Measurements from ENCODE around the gene R3HDM4. TPM values are rescaled to one million over a fixed set of nuclear protein-coding genes. Genes with fewer than 3 reads are reported as not detected.
"Not testable (repeated sequence)": the region's sequence is repeated elsewhere in the genome, so short reads cannot be mapped to it uniquely, and the experiment has no call there.

R3HDM4 gene
- total and polyA plus RNA-seq, 11 donors: 17.1 to 47.1 (median 24.2) TPM

DNA sequence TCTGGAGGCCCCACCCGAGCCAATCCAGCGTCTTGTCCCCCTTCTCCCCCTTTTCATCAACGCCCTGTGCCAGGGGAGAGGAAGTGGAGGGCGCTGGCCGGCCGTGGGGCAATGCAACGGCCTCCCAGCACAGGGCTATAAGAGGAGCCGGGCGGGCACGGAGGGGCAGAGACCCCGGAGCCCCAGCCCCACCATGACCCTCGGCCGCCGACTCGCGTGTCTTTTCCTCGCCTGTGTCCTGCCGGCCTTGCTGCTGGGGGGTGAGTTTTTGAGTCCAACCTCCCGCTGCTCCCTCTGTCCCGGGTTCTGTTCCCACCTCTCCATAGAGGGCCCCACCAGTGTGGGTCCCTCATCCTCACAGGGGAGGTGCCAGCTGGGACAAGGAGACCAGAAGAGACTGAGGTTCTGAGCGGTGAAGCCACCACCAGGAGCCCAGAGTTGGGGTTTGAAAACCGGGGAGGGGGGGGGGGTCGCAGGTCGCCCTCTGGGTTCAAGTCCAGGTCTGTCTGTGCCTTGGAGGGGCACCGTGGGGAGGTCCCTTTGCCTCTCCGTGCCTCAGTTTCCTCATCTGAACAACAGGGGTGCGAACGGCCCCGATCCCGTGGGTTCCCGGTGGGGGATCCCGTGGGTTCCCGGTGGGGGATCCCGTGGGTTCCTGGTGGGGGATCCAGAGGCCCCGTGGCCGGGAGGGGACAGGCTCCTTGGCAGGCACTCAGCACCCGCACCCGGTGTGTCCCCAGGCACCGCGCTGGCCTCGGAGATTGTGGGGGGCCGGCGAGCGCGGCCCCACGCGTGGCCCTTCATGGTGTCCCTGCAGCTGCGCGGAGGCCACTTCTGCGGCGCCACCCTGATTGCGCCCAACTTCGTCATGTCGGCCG, 60.6 kb downstream of the R3HDM4 start, which contains the start of gene ELANE:
Gene ELANE (plus strand): TSS at position 168 of the 878 bp plus-strand sequence. CDS start 26 bp downstream, at position 194.
- Histone ChIP-seq H3K27me3 (peaks cover 9 to 47% (median 15%) of the 10 kb centered on the region in 9 donors), H3K36me3 (no peaks in the 10 kb centered on the region), H3K4me3 (peak within 1 kb of the TSS in 1 of 12 donors; percentile 6), H3K27ac (peak within 1 kb of the TSS in 10 of 12 donors; percentile 70 to 90 (median 80)), H3K4me1 (peaks cover 0 to 30% (median 9%) of the 10 kb centered on the region in 12 donors), H3K9me3 (no peaks in the 10 kb centered on the region)
- intact Hi-C loops (cut with DNase I): loop anchor here in 3 of 10 donors (10.0 kb wide), 1 partner anchor 78 kb away; no protein-coding TSS in a partner anchor
- TF ChIP-seq POLR2A (IDR thresholded peaks at IDR 0.05) (no peak), CTCF (IDR thresholded peaks at IDR 0.05) (no peak)
- ATAC-seq (no peak), DNase-seq (peak in 1 of 5 donors; percentile 23)
- WGBS, 4 donors: 64 to 79% (median 68%) methylated on average over 19 to 55 of the region's 55 CpGs

DNA sequence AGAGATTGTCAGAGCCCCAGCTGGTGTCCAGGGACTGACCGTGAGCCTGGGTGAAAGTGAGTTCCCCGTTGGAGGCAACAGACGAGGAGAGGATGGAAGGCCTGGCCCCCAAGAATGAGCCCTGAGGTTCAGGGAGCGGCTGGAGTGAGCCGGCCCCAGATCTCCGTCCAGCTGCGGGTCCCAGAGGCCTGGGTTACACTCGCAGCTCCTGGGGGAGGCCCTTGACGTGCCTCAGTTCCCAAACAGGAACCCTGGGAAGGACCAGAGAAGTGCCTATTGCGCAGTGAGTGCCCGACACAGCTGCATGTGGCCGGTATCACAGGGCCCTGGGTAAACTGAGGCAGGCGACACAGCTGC, 62.1 kb downstream of the R3HDM4 start:
- Histone ChIP-seq H3K27ac (peak overlapping the region; percentile 1 to 90 (median 79)), H3K4me3 (peak overlapping the region in 8 of 12 donors; percentile 0 to 26 (median 14)), H3K9me3 (no peaks in the 10 kb centered on the region), H3K36me3 (no peaks in the 10 kb centered on the region), H3K27me3 (peaks cover 12 to 59% (median 24%) of the 10 kb centered on the region in 9 donors), H3K4me1 (peaks cover 0 to 30% (median 9%) of the 10 kb centered on the region in 12 donors)
- no peak for DNase-seq
- WGBS, 4 donors: 43 to 60% (median 50%) methylated on average over 9 to 13 of the region's 13 CpGs
- intact Hi-C loops (cut with DNase I): loop anchor here in 3 of 10 donors (10.0 kb wide), 1 partner anchor 76 kb away; no protein-coding TSS in a partner anchor
- TF ChIP-seq POLR2A (IDR thresholded peaks at IDR 0.05) (no peak), CTCF (IDR thresholded peaks at IDR 0.05) (no peak)
- ATAC-seq: no peak

GRCh38 chr19:850221-850978, 62.6 kb downstream of the R3HDM4 start:
- ATAC-seq: peak; percentile 86 to 92 (median 92)
- peak; percentile 88 to 96 (median 94) for DNase-seq
- no peaks in the 10 kb centered on the region for H3K9me3 ChIP-seq
- peaks cover 0 to 30% (median 9%) of the 10 kb centered on the region in 12 donors for H3K4me1 ChIP-seq
- peak overlapping the region in 8 of 12 donors; percentile 0 to 26 (median 14) for H3K4me3 ChIP-seq
- intact Hi-C loops (cut with DNase I): loop anchor here in 3 of 10 donors (10.0 kb wide), 1 partner anchor 76 kb away; no protein-coding TSS in a partner anchor
- H3K36me3 ChIP-seq: no peaks in the 10 kb centered on the region
- no peak for TF ChIP-seq POLR2A (IDR thresholded peaks at IDR 0.05)
- no peak for TF ChIP-seq CTCF (IDR thresholded peaks at IDR 0.05)
- 18 to 37% (median 19%) methylated on average over 14 to 28 of the region's 28 CpGs for WGBS, 4 donors
- H3K27ac ChIP-seq: peak overlapping the region; percentile 1 to 90 (median 79)
- H3K27me3 ChIP-seq: peaks cover 12 to 63% (median 24%) of the 10 kb centered on the region in 9 donors

DNA sequence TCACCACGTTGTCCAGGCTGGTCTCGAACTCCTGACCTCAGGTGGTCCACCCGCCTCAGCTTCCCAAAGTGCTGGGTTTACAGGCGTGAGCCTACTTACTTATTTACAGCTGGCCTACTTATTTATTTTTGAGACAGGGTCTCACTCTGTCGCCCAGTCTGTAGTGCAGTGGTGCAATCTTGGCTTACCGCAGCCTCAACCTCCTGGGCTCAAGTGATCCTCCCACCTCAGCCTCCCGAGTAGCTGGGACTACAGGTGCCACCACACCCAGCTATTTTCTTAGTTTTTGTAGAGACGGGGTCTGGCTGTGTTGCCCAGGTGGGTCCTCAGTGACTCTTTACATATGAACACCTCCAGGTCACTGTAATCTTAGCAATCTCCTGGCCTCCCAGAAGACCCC, 63.8 kb downstream of the R3HDM4 start:
- not testable (repeated sequence) for H3K9me3 ChIP-seq, H3K27ac ChIP-seq, H3K4me3 ChIP-seq, DNase-seq, ATAC-seq, H3K36me3 ChIP-seq
- Histone ChIP-seq H3K4me1 (peaks cover 0 to 30% (median 9%) of the 10 kb centered on the region in 12 donors), H3K27me3 (peaks cover 15 to 64% (median 24%) of the 10 kb centered on the region in 9 donors)
- WGBS, 4 donors: 84 to 86% (median 85%) methylated on average over 8 of the region's 8 CpGs
- intact Hi-C loops (cut with DNase I): loop anchor here in 1 of 10 donors (5.0 kb wide), 1 partner anchor 72 kb away; no protein-coding TSS in a partner anchor

Measured in heart left ventricle (tissue), 16 donors.